RPMI7951 (cell line): ENCODE results near the gene IST1. TPM values are rescaled to one million over a fixed set of nuclear protein-coding genes. Genes with fewer than 3 reads are reported as not detected.

Experiments used
- DNase-seq: peaks from one replicate; pipeline ENCODE4 v3.0.0-alpha.2; 2012; ENCODE audit warnings: low read depth
- total RNA-seq: library from RNA; depleted of rRNA; stranded (reverse); fragments of >200 nt; shearing (Covaris generic); gene quantifications from 2 replicates; pipeline ENCODE4 v1.2.3, GENCODE V29; 2014; rRNA removed

The IST1 gene
- total RNA-seq, 1 experiment from 2014 or later: 186 TPM

DNA sequence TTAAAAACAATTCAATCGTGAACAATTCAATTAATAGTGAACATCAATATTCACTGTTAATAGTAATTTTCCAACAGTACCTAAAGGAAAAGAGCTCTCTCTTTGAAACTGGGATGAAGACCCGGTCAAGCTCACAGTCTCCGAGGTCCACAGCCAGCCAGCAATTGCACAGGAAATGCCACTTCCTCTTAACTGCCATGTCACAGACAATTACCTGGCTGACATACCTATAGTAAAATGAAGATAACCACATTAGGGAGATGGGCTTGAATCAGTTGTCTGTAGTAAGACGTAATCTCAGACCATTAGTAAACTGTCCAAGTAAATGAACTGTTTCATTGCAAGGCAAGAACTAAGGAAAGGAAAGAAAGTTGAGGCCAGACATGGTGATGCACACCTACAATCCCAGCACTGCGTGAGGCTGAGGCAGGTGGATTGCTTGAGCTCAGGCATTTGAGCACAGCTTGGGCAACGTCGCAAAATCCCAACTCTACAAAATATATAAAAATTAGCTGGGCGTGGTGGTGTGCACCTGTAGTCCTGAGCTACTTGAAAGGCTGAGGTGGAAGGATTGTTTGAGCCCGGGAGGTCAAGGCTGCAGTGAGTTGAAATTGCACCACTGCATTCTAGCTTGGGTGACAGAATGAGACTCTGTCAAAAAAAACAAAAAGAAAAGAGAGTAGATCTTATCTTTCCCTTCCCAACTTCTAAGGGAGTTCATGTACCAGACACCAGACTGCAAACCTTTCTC lies 68.0 kb downstream of the IST1 start:
- DNase-seq: no peak

DNA sequence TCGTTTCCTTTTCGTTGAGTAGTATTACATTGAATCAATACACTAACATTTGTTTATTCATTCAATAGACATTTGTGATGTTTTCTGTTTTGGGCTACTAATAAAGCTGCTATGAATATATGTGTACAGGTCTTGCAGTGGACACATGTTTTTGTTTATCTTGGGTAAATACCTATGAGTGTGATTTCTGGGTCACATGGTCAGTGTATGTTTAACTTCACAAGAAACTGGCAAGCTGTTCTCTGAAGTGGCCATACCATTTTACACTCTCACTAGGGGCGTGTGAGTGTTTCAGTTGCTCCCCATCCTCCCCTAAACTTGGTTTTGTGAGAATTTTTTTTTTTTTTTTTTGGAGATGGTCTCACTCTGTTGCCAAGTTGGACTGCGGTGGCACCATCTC lies 69.9 kb downstream of the IST1 start:
- no peak for DNase-seq

DNA sequence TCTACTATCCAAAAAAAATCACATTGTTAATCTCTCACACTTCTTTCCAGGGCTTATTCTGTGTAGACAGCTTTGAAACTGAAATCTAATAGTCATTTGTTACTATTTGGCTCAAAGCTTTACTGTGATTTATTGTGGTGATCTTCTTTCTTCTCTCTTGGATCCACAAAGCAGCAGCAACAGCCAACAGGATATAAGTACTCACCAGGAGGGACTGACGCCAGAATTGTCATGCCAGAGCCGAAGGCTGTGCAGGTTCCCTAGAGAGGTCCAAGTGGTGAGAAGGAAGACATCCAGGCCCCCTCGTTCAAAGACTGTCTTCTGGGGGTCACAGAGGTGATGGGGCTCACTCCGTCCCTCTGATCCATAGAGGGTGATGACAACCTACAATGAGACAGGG lies 71.6 kb downstream of the IST1 start:
- no peak for DNase-seq

DNA sequence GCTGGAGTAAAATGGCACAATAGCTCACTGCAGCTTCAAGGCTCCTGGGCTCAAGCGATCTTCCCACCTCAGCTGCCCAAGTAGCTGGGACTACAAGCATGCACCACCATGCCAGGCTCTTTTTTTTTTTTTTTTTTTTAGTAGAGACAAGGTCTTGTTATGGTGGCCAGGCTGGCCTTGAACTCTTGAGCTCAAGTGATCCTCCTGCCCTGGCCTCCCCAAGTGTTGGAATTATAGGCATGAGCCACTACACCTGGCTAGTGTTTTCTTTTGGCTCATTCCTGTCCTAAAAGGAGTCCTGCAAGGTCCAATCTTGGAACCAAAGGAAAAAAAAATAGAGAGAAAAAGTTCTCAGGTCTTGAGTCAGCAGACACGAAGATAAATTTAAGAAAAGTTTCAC lies 74.0 kb downstream of the IST1 start:
- DNase-seq: no peak

DNA sequence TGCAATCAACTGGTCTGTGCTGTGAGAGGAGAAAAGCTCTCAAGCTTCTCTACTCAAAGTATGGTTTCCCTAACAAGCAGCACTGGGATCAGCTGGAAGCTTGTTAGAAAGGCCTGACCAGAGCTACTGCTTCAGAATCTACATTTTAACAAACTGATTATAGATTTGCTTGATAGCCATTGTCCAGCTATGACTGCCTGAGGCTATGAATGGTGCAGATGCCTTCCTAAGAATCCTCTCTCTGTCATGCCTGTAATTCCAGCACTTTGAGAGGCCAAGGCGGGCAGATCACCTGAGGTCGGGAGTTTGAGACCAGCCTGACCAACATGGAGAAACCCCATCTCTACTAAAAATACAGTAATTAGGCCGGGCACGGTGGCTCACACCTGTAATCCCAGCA lies 76.2 kb downstream of the IST1 start:
- DNase-seq: no peak

DNA sequence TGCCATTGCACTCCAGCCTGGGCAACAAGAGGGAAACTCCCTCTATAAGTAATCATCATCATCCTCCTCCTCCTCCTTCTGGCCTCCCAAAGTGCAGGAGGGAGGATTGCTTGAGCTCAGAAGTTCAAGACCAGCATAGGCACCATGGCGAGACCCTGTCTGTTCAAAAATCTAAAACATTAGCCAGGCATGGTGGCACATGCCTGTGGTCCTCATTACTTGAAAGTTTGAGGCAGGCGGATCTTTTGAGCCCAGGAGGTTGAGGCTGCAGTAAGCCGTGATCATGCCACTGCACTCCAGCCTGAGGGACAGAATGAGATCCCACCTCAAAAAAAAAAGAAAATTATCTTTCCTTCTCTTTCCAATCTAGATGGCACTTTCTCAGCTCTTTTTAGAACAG lies 77.0 kb downstream of the IST1 start:
- DNase-seq: no peak

DNA sequence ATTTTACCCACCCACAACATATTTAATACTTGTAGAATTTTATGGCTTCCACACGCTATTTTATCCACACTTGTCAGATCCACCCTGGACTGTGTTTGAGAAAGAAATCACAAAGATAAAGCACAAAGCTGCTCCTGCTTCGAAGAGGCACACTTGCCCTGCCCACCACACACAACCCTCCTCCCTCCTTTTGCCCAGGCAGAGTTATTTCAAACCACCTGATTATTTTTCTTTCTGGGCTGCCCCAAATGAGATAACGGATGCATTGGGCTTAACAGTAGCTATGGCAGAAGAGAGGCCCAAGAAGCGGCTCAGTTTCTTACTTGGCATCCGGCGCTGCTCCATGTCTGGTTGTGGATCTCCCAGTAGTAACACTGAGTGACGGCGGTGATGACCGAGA lies 77.7 kb downstream of the IST1 start:
- no peak for DNase-seq

DNA sequence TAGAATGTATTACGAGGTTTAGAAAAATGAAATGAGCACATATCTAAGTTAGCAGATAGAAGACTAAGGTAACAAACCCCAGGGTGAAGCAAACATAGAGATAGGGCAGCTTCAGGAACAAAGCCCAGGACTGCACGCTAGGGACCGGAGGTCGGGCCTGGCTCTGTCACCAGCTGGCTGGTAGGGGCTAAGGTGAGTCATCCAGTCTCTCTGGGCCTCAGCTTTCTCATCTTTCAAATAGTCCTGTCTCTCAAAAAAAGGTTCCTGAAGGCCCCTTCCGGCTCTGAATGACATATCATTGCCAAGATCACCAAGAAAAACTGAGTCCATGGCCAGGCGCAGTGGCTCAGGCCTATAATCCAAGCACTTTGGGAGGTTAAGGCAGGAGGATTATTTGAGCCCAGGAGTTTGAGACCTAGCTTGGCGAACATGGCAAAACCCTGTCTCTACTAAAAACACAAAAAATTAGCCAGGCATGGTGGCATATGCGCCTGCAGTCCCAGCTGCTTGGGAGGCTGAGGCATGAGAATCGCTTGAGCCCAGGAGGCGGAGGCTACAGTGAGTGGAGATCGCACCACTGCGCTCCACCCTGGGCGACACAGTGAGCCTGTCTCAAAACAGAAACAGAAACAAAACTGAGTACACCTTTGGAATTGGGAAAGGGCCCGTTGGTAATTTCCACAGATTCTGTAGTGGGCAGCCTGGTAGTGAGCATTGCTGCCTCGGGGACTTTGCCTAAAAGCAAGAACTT lies 78.9 kb downstream of the IST1 start:
- DNase-seq: peak; percentile 25

Other genes starting within 250 kb of the IST1 start
- gene PHLPP2, start 170.8 kb upstream of the IST1 start, total RNA-seq: 6.6 and 6.7 TPM in 2 replicates
- 42.3 and 50.7 TPM in 2 replicates for gene AP1G1, start 86.7 kb upstream of the IST1 start, total RNA-seq
- 8.7 and 8.8 TPM in 2 replicates for gene ATXN1L, start 49.6 kb upstream of the IST1 start, total RNA-seq
- 3.4 and 3.8 TPM in 2 replicates for gene ZNF821, start 11.3 kb upstream of the IST1 start, total RNA-seq
- gene PKD1L3, start 104.9 kb downstream of the IST1 start, total RNA-seq: not detected in 2 replicates
- gene DHODH, start 113.2 kb downstream of the IST1 start, total RNA-seq: 7.2 and 10.0 TPM in 2 replicates
- gene HP, start 159.0 kb downstream of the IST1 start, total RNA-seq: not detected in 2 replicates
- not detected in 2 replicates for gene HPR, start 167.7 kb downstream of the IST1 start, total RNA-seq
- 12.6 and 13.2 TPM in 2 replicates for gene TXNL4B, start 198.1 kb downstream of the IST1 start, total RNA-seq
- gene DHX38, start 198.3 kb downstream of the IST1 start, total RNA-seq: 35.6 and 40.0 TPM in 2 replicates